Endodermal cell (in vitro differentiated cells): ENCODE data around the gene USP25. TPM values are rescaled to one million over a fixed set of nuclear protein-coding genes. Genes with fewer than 3 reads are reported as not detected.

Experiments
- DNase-seq: peaks from one replicate; pipeline ENCODE4 v3.0.0-alpha.2; 2017
- H3K27ac ChIP-seq: 2 replicates; pipeline ENCODE4 v1.5.1; 2013; ENCODE audit warnings: mild to moderate bottlenecking, low read depth, low read length, moderate library complexity
- H3K27me3 ChIP-seq: 2 replicates; pipeline ENCODE4 v1.6.1; 2013; ENCODE audit warnings: mild to moderate bottlenecking, low read length, moderate library complexity; ENCODE audit not compliant: insufficient read depth, control insufficient read depth, poor library complexity, severe bottlenecking
- H3K36me3 ChIP-seq: 2 replicates; pipeline ENCODE4 v1.7.0; 2013; ENCODE audit warnings: mild to moderate bottlenecking, low read length, moderate library complexity; ENCODE audit not compliant: control insufficient read depth, insufficient read depth
- H3K4me1 ChIP-seq: one replicate; pipeline ENCODE4 v1.7.0; 2013; ENCODE audit warnings: low read length; ENCODE audit not compliant: control insufficient read depth, insufficient read depth
- H3K4me3 ChIP-seq: 2 replicates; pipeline ENCODE4 v1.5.1; 2013; ENCODE audit warnings: mild to moderate bottlenecking, low read length, moderate library complexity
- H3K9ac ChIP-seq: 2 replicates; pipeline ENCODE4 v1.6.1; 2013; ENCODE audit warnings: mild to moderate bottlenecking, low read length, moderate library complexity; ENCODE audit not compliant: poor library complexity, severe bottlenecking; ENCODE audit errors: extremely low read depth
- H3K9me3 ChIP-seq: 2 replicates; pipeline ENCODE4 v1.6.1; 2013; ENCODE audit warnings: mild to moderate bottlenecking, low read length, moderate library complexity; ENCODE audit not compliant: control insufficient read depth
- H3K27ac Mint-ChIP-seq: 2 replicates; pipeline ENCODE4 v1.8.0; 2020; ENCODE audit warnings: mixed read lengths
- H3K27me3 Mint-ChIP-seq: 2 replicates; pipeline ENCODE4 v1.8.0; 2021; ENCODE audit warnings: mild to moderate bottlenecking, mixed read lengths; ENCODE audit not compliant: insufficient read depth
- H3K36me3 Mint-ChIP-seq: 2 replicates; pipeline ENCODE4 v1.8.0; 2020; ENCODE audit warnings: low read depth, mixed read lengths
- H3K4me1 Mint-ChIP-seq: 2 replicates; pipeline ENCODE4 v1.8.0; 2020; ENCODE audit warnings: mixed read lengths
- H3K4me3 Mint-ChIP-seq: 2 replicates; pipeline ENCODE4 v1.8.0; 2020; ENCODE audit warnings: mild to moderate bottlenecking, moderate library complexity, mixed read lengths
- H3K9me3 Mint-ChIP-seq: 2 replicates; pipeline ENCODE4 v1.8.0; 2020; ENCODE audit warnings: mild to moderate bottlenecking, mixed read lengths
- CTCF ChIP-seq: fragments of 200-600 bp; sonication (generic); conservative IDR thresholded peaks from 2 replicates; pipeline ENCODE4 v1.5.0; 2021; ENCODE audit warnings: antibody characterized with exemption, mild to moderate bottlenecking
- WGBS, 2 experiments: methylation state at CpG; one replicate each; pipeline versions ENCODE4 v1.1.5 to v1.1.7; 2013; ENCODE audit warnings: missing lambda C conversion rate in 2 of 2, mixed read lengths in 1 of 2; ENCODE audit not compliant: insufficient coverage in 1 of 2, insufficient read length in 1 of 2; 5-methylcytosine and 5-hydroxymethylcytosine counted together
- total RNA-seq, 2 donors: library from RNA; stranded (reverse); fragmentation: NEBNext Ultra II Directional in 1 of 2; extraction: Animal tissue kit (Norgen Biotek cat#: 25700) in 1 of 2; gene quantifications; 2 replicates in 1 of 2; 3 replicates in 1 of 2; pipeline ENCODE4 v1.2.1, GENCODE V29; 2021

The USP25 gene
- total RNA-seq, 2 donors from 2014 or later = 31.4 to 34.9 TPM

DNA sequence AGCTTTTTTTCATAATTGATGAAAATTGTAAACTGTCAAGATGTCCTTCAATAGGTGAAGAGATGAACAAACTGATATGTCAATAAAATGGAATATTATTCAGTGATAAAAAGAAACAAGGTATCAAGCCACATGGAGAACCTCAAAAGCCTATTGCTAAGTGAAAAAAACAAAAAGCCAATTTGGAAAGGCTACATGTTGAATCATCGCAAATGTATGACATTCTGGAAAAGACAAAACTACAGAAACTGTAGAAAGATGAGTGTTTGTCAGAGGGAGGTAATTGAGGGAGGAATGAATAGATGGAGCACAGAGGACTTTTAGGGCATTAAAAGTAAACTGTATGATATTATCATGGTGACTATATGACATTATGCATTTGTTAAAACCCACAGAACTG, 34.5 kb upstream of the USP25 start:
- Mint-ChIP-seq H3K36me3 (no peaks in the 10 kb centered on the region), H3K27ac (no peak overlapping the region), H3K9me3 (peaks cover 3% of the 10 kb centered on the region), H3K4me3 (no peak overlapping the region), H3K4me1 (no peaks in the 10 kb centered on the region), H3K27me3 (no peaks in the 10 kb centered on the region)
- no peak for DNase-seq
- TF ChIP-seq CTCF = no peak
- 91 to 93% methylated on average over 1 of the region's 1 CpG for WGBS, 2 experiments
- H3K27ac ChIP-seq = no peak overlapping the region
- no peaks in the 10 kb centered on the region for H3K9me3 ChIP-seq
- H3K9ac ChIP-seq = no peak overlapping the region
- H3K4me1 ChIP-seq = no peaks in the 10 kb centered on the region
- no peak overlapping the region for H3K4me3 ChIP-seq
- no peaks in the 10 kb centered on the region for H3K36me3 ChIP-seq
- H3K27me3 ChIP-seq = no peaks in the 10 kb centered on the region

GRCh38 chr21:15701830-15702229, 28.0 kb upstream of the USP25 start:
- Mint-ChIP-seq H3K27me3 (no peaks in the 10 kb centered on the region), H3K9me3 (peaks cover 8% of the 10 kb centered on the region), H3K36me3 (no peaks in the 10 kb centered on the region), H3K4me1 (peaks cover 2% of the 10 kb centered on the region), H3K27ac (no peak overlapping the region), H3K4me3 (no peak overlapping the region)
- no peak overlapping the region for H3K4me3 ChIP-seq
- WGBS, 2 experiments = 84 to 92% methylated on average over 1 of the region's 1 CpG
- no peaks in the 10 kb centered on the region for H3K36me3 ChIP-seq
- no peaks in the 10 kb centered on the region for H3K9me3 ChIP-seq
- H3K27me3 ChIP-seq = no peaks in the 10 kb centered on the region
- no peak for TF ChIP-seq CTCF
- H3K4me1 ChIP-seq = no peaks in the 10 kb centered on the region
- H3K27ac ChIP-seq = no peak overlapping the region
- DNase-seq = no peak
- no peak overlapping the region for H3K9ac ChIP-seq

- WGBS, 2 experiments = 84 to 86% methylated on average over 2 of the region's 2 CpGs
- no peaks in the 10 kb centered on the region for H3K4me1 ChIP-seq
- Mint-ChIP-seq H3K27ac (no peak overlapping the region), H3K27me3 (no peaks in the 10 kb centered on the region), H3K9me3 (peaks cover 5% of the 10 kb centered on the region), H3K4me3 (no peak overlapping the region), H3K4me1 (peaks cover 2% of the 10 kb centered on the region), H3K36me3 (no peaks in the 10 kb centered on the region)
- no peaks in the 10 kb centered on the region for H3K36me3 ChIP-seq
- no peak for DNase-seq
- H3K27ac ChIP-seq = no peak overlapping the region
- no peak for TF ChIP-seq CTCF
- no peak overlapping the region for H3K9ac ChIP-seq
- no peak overlapping the region for H3K4me3 ChIP-seq
- no peaks in the 10 kb centered on the region for H3K9me3 ChIP-seq
- H3K27me3 ChIP-seq = no peaks in the 10 kb centered on the region
Measured at GRCh38 chr21:15703932-15704331, 25.9 kb upstream of the USP25 start.
